Hematopoietic multipotent progenitor cell treated with erythropoietin and hydrocortisone succinate and interleukin-3 and kit ligand, for 6 days (in vitro differentiated cells): ENCODE data around the gene HSPA4L.

Experiments used
- DNase-seq: peaks from one replicate; pipeline ENCODE4 v3.0.0-alpha.2; 2015

The HSPA4L gene

GRCh38 chr4:127783955-127784770, 2.0 kb downstream of the HSPA4L start:
- DNase-seq = no peak

GRCh38 chr4:127788517-127788916, 6.4 kb downstream of the HSPA4L start:
- DNase-seq = peak; percentile 57

- no peak for DNase-seq
These were observed 9.3 kb downstream of the HSPA4L start for GRCh38 chr4:127791391-127791790.

GRCh38 chr4:127793528-127793927, 11.4 kb downstream of the HSPA4L start:
- DNase-seq = no peak

GRCh38 chr4:127799711-127800110, 17.6 kb downstream of the HSPA4L start:
- no peak for DNase-seq

- DNase-seq = no peak
These were observed 27.2 kb downstream of the HSPA4L start for GRCh38 chr4:127809173-127809800.

GRCh38 chr4:127810551-127810950, 28.4 kb downstream of the HSPA4L start:
- no peak for DNase-seq

- DNase-seq = no peak
These were observed 40.3 kb downstream of the HSPA4L start for GRCh38 chr4:127822430-127822829.

GRCh38 chr4:127828121-127828520, 46.0 kb downstream of the HSPA4L start:
- no peak for DNase-seq

GRCh38 chr4:127829014-127829413, 46.9 kb downstream of the HSPA4L start:
- no peak for DNase-seq

- no peak for DNase-seq
These were observed 50.5 kb downstream of the HSPA4L start for GRCh38 chr4:127832585-127832984.

GRCh38 chr4:127843704-127844600, 61.8 kb downstream of the HSPA4L start:
- DNase-seq = no peak

GRCh38 chr4:127844601-127845116, 62.5 kb downstream of the HSPA4L start:
- DNase-seq = peak; percentile 77

GRCh38 chr4:127846061-127846460, 63.9 kb downstream of the HSPA4L start:
- peak; percentile 77 for DNase-seq

GRCh38 chr4:127846765-127847164, 64.6 kb downstream of the HSPA4L start:
- DNase-seq = no peak

- DNase-seq = peak; percentile 30
These were observed 67.5 kb downstream of the HSPA4L start for GRCh38 chr4:127849505-127850234.

GRCh38 chr4:127852661-127853060, 70.5 kb downstream of the HSPA4L start:
- no peak for DNase-seq

GRCh38 chr4:127856196-127856812, 74.2 kb downstream of the HSPA4L start:
- DNase-seq = peak; percentile 36

GRCh38 chr4:127856813-127857447, 74.8 kb downstream of the HSPA4L start:
- DNase-seq = no peak

GRCh38 chr4:127857641-127858040, 75.5 kb downstream of the HSPA4L start:
- no peak for DNase-seq

GRCh38 chr4:127868196-127868595, 86.1 kb downstream of the HSPA4L start:
- DNase-seq = no peak
